GM18505 (cell line): ENCODE measurements around the gene KIF26B.
"Not testable (repeated sequence)": the region's sequence is repeated elsewhere in the genome, so short reads cannot be mapped to it uniquely, and the experiment has no call there.

Source experiments
- ATAC-seq: cut with Tn5 transposase; IDR thresholded peaks from one replicate; pipeline ENCODE4 v1.9.1; 2021; ENCODE audit not compliant: unreplicated experiment
- POLR2A ChIP-seq: IDR thresholded peaks from 4 replicates; pipeline ENCODE4 v1.6.1; 2011; ENCODE audit warnings: borderline replicate concordance; ENCODE audit not compliant: insufficient read depth, insufficient read length; ENCODE audit errors: extremely low read depth

Gene KIF26B

GRCh38 chr1:245701631-245702030, 546.8 kb downstream of the KIF26B start:
- TF ChIP-seq POLR2A: no peak
- no peak for ATAC-seq

DNA sequence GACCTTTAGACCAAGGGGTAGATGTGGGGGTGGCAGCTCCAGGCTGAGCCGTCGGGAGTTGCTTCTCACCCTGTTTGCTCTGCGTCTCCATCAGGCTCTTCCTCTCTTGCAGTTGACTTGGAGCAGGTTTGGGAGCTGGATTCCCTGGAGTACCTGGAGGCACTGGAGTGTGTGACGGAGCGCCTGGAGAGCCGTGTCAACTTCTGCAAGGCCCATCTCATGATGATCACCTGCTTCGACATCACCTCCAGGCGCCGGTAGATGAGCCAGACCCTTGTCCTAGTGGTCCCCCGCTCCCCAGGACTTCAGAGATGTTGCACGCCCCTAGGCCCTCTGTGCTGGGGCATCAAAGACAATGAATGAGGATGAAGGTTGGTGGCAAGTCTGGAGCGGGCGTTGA, 547.6 kb downstream of the KIF26B start:
- no peak for TF ChIP-seq POLR2A
- ATAC-seq: no peak

- ATAC-seq: no peak
These were observed 549.6 kb downstream of the KIF26B start for GRCh38 chr1:245704341-245704740.

DNA sequence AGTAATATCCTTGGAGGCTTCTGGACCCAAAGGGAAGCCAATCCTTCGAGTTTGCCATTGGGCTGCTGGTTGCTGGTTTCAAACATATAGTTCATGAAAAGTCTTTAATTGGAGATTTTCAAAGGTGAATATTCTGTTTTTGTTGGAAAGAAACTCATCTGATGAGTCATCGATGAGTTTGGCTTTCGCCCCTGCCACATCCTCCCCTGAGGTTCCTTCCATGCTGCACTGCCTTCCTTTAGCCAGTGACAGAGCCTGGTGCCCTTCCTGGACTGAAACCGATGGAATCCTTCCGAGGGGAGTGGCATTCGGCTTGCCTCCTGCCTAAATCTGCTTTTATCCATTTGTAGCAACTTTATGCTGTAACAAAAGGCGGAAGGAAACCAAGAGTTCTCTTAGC, 550.0 kb downstream of the KIF26B start:
- no peak for TF ChIP-seq POLR2A
- no peak for ATAC-seq

More at GRCh38 chr1:245704341-245704740, 549.6 kb downstream of the KIF26B start:
- no peak for TF ChIP-seq POLR2A

DNA sequence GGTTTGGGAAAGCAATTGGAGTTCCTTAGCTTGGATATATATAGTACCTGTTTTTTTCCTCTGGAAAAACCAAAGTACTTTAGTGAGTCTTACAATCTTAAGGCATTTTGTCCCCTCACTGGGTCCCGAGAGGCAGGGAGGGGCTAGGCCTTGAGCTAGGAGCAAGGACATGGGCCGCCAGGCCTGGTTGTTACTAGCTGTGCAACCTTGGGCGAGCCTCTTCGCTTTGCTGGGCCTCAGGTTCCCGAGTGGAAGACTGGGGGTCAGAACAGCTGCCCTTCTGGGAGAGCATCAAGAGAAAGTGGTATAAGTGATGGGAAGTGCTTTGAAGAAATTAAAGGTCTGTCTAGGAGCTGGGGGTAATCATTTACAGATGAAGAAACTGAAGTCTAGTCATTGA, 553.2 kb downstream of the KIF26B start:
- no peak for TF ChIP-seq POLR2A
- no peak for ATAC-seq

- TF ChIP-seq POLR2A: no peak
- no peak for ATAC-seq
These were observed 556.4 kb downstream of the KIF26B start for GRCh38 chr1:245710961-245711903.

DNA sequence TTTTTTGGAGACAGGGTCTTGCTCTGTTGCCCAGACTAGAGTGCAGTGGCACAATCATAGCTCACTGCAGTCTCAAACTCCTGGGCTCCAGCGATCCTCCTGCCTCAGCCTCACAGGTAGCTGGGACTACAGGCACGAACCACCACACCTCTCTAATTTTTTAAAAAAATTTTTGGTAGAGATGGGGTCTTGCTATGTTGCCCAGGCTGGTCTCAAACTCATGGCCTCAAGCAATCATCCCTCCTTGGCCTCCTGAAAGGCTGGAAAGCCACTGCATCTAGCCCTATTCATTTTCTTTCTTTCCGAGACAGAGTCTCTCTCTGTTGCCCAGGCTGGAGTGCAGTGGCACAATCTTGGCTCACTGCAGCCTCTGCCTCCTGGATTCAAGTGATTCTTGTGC, 559.2 kb downstream of the KIF26B start:
- not testable (repeated sequence) for ATAC-seq

- no peak for TF ChIP-seq POLR2A
- no peak for ATAC-seq
These were observed 560.5 kb downstream of the KIF26B start for GRCh38 chr1:245715291-245715701.

DNA sequence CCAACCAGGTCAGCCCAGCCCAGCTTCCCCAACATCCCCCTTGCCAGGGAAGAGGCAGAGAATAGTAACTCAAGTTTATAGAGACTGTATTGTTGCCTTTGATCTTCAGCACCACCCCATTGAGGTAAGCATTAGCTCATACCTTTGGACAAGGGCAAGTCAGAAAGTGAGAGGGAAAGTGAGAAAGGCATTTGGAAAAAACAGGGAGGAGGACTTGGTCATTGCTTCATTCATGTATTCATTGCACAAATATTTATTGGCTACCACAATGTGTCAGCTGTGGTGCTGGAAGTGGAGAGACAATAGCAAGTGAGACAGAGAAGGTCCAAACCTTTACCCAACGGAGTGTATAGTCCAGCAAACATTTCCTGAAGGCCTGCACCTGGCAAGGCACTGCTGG, 561.2 kb downstream of the KIF26B start:
- TF ChIP-seq POLR2A: no peak
- ATAC-seq: no peak

GRCh38 chr1:245716561-245716960, 561.8 kb downstream of the KIF26B start:
- no peak for ATAC-seq

GRCh38 chr1:245717611-245718010, 562.8 kb downstream of the KIF26B start:
- ATAC-seq: no peak
- TF ChIP-seq POLR2A: no peak

More at GRCh38 chr1:245716561-245716960, 561.8 kb downstream of the KIF26B start:
- TF ChIP-seq POLR2A: no peak

DNA sequence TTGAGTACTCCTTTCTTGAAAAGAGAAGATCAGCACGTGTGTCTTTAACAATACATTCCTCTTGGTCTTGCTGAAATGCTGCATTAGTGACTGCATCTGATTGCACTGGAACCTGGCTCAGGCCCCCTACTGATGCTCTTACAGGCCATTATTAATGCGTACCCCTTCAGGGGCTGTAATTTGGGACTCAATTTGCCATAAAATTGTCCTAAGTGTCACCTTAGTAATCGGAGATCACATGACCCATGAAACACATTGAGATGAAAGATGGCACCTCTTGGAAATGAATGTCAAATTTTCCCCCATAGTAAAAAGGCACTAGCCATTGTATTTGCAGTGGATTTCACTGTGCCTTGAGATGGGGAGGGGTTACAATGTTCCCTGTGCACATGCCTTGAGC, 563.3 kb downstream of the KIF26B start:
- no peak for TF ChIP-seq POLR2A
- no peak for ATAC-seq

DNA sequence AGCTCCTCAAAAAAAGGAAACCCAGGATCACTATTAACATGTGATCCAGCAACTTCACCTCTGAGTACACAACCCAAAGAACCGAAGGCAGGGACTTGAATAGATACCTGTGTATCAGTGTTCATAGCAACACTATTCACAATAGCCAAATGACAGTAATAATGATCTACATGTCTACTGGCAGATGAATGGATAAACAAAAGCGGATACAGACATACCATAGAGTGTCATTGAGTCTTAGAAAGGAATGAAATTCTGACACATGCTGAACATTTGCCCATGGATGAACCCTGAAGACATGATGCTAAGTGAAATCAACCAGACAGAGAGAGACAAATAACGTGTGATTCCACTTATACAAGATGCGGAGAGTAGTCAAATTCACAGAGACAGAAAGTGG, 564.2 kb downstream of the KIF26B start:
- ATAC-seq: no peak
- no peak for TF ChIP-seq POLR2A

DNA sequence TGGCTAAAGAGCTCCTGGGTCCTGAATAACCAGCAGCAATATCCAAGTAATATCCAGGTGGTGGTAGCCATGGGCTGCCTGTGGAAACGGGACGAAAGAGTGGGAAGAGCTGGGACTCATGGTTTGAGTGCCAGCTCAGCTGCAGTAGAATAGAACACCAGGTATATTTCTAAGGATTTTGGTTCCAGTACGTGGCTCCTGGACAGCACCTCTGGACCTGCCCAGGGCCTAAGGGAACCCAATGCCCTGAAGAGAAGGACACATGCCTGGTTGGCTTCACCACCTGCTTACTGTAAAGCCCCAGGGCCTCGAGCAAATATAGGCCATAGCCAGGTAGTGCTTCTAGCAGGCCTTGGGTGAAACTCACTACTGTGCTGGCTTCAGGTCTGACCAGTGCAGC, 566.7 kb downstream of the KIF26B start:
- no peak for TF ChIP-seq POLR2A
- ATAC-seq: no peak

GRCh38 chr1:245728035-245728434, 573.2 kb downstream of the KIF26B start:
- ATAC-seq: not testable (repeated sequence)
